HG03064 (cell line): ENCODE measurements around the gene FARP1.

Experiments
- ATAC-seq: cut with Tn5 transposase; IDR thresholded peaks from one replicate; pipeline ENCODE4 v1.9.1; 2021; ENCODE audit warnings: low read depth; ENCODE audit not compliant: unreplicated experiment

The FARP1 gene

DNA sequence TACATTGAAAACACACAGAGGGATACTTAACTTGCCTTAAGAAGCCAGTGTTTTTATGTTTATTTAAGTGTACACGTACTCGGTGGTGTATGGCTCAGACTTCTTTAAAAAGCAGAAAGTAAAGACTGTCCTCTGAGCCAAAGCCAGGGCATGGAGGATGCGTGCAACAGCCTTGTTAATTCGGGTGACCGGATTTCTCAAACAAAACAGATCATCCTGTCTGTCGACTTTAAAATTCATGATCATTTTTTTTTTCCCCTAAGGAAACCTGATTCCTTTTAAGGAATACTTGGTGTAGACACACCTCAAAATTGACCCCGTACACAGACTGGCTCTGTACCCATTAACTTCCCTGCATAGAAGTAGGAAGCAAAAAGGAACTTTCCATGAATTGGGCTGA is 158.8 kb downstream of the FARP1 start:
- no peak for ATAC-seq

DNA sequence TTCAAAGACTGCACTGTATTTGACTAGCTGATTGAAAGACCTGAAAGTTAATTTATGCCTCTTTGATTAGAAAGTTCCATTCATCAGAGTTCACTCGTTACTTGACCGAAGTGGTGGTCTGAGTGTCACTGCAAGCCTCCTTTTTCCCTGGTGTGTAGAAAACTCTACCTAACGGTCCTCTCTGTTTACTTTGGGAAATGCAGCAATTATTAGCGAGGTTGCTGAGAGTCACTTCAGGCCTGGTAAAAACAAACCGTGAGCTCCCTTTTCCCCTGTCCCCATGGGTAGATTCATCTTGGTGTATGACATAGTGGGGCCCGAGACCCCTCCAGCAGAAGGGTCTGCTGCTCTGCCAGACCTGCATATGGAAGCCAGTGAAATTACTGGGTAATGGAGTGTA is 161.0 kb downstream of the FARP1 start:
- no peak for ATAC-seq

DNA sequence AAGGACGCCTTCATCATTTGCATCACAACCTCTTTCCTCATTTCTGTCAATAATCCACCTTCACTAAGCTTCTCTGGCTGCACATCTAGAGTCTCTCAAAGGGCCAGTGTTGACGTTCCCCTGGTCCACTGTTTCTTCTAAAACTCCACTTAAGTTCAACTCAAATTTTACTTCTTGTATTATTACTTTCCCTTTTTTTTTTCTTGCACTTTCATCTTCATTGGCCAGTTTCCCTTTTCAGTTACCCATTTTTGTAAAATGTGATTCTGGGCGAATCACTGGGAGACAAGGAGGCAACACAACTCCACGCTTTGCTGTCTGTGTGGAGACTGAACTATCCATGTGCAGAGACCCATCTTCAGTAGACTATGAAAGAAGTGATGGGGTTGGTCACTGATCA is 162.8 kb downstream of the FARP1 start:
- no peak for ATAC-seq

GRCh38 chr13:98307463-98308085 is 164.7 kb downstream of the FARP1 start:
- no peak for ATAC-seq

- no peak for ATAC-seq
Measured at GRCh38 chr13:98308086-98308911, 165.4 kb downstream of the FARP1 start.

- ATAC-seq, result no peak
Measured at GRCh38 chr13:98309569-98310335, 166.9 kb downstream of the FARP1 start.

DNA sequence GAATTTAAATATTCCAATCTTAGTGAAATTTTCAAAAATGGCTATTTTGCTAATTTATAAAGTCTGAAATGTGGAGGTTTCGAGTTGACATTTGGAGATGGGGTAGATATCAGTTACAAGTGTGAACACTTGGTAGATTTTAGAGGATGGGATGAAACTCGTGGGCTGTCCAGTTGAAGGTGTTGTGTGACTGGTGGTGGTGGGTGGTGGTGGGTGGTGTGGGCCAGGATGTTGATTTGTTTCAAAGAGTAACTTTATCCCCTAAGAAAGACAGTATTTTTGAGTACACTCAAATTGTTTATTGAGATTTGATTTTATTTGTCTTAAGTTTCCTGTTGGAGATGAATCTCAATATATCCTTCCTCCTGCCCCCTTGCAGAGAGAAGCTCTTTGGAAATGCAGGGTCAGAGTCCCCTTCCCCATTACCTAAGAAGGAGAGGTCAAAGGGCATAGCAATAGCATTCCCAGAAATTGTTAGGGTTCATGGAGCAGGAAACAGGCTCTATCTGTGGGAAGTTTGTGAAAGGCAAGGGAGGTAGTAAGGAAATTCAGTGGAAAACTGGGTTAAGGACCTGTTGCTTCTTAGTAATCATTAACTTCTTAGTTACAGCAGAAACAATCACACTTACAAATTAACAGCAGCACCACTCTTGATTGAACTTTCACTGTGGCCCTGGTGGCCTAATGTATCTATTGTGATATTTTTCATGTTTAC is 167.7 kb downstream of the FARP1 start:
- ATAC-seq, result no peak

DNA sequence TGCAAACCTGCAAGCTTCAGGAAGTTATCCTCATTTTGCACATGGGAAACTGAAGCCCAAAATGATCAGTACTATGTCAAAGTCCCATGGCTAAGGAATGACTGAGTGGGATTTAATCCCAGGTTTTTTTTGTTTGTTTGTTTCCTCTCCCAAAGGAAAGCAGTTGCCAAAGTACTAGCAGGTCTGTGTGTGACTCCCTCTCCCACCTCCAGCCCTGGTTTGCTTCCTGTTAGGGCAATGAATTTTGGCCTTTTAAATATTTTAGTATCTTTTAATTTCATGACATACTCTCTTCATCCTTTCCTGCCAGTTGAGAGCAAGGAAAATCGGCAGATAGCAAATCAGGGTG is 168.3 kb downstream of the FARP1 start:
- ATAC-seq, result no peak

DNA sequence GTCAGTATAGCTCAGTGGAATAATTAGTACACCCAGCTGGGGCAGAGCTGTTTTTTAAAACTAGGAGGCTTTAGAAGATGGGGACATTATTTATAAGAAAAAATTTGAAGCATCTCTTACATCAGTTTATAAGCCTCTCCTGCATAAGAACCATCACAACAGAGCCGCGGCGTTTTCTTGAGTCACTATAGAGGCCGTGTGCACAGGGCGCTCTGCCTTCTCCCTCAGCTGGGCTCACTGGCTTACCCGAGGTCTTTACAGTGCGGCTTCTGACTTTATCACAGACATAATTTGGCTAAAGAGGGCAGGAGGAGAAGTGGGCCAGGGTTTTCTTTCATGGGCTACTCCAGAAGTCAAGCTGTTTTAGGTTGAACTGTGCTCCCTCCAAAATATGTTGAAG is 169.7 kb downstream of the FARP1 start:
- no peak for ATAC-seq

- ATAC-seq, result no peak
Measured at GRCh38 chr13:98313023-98313921, 170.4 kb downstream of the FARP1 start.

GRCh38 chr13:98313922-98314292 is 171.0 kb downstream of the FARP1 start:
- no peak for ATAC-seq

GRCh38 chr13:98315466-98315865 is 172.6 kb downstream of the FARP1 start:
- no peak for ATAC-seq

- ATAC-seq, result no peak
Measured at GRCh38 chr13:98315902-98316301, 173.0 kb downstream of the FARP1 start.

DNA sequence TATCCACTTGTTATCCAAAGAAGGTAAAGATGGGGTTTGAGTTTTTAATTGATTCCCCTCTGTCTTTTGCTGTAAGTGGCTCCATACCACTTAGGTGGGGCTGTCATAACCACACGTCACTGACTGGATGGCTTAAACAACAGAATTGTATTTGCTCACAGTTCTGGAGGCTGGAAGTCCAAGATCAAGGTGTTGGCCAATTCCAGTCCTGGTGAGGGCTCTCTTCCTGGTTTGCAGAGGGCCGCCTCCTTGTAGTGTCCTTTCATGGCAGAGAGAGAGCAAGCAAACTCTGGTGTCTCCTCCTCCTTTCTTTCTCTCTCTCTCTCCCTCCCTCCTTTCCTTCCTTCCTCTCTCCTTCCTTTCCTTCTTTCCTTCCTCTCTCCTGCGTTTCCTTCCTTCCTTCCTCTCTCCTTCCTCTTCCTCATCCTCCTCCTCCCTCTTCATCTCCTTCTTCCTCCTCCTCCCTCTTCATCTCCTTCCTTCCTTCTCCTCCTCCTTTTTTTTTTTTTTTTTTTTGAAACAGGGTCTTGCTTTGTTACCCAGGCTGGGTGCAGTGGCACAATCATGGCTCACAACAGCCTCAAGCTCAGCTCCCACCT is 174.8 kb downstream of the FARP1 start:
- no peak for ATAC-seq

DNA sequence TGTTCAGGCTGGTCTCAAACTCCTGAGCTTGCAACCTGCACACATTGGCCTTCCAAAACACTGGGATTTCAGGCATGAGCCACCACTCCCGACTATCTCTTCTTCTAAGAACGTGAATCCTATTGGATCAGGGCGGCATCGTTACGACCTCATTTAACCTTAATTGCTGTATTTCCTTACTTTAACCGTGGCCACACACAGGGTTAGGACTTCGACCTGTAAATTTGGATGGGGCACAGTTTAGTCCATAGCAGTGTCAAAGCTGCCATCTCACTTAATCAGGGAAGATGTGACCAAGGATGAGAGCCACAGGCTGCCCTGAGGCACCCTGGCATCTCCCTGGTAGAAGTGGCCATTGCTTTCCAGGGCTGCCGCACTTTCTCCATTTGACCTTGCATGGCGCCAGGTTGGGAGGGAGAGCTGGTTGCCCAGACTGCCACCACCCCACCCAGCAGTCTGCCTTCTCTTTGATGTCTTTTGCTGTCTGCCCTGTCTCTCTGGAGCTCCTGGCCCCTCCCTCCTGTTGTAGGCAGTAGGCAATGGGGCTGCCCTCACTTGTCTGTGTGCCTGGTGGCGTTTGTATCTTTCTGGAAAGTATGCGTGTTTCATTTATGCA is 175.5 kb downstream of the FARP1 start:
- ATAC-seq, result no peak

GRCh38 chr13:98320561-98321105 is 177.7 kb downstream of the FARP1 start:
- no peak for ATAC-seq

- ATAC-seq, result no peak
Measured at GRCh38 chr13:98321395-98321794, 178.5 kb downstream of the FARP1 start.

- no peak for ATAC-seq
Measured at GRCh38 chr13:98322091-98322718, 179.3 kb downstream of the FARP1 start.
